Small intestine (tissue), 7 donors: ENCODE results near the gene TTC31. TPM values are rescaled to one million over a fixed set of nuclear protein-coding genes. Genes with fewer than 3 reads are reported as not detected.

ENCODE experiments used
- DNase-seq, 2 donors: peaks; one replicate each; pipeline versions ENCODE4 v3.0.0 to v3.0.0-alpha.2; 2013
- FAIRE-seq: peaks from 2 replicates; lab custom pipeline; 2012; peaks lifted over from hg19 to GRCh38; lab: Jason Lieb, UNC
- H3K27ac ChIP-seq, 3 donors: one replicate each; pipeline ENCODE4 v1.5.1; 2013; ENCODE audit warnings: low read length in 2 of 3, mild to moderate bottlenecking in 2 of 3, control low read depth in 1 of 3, inconsistent platforms in 1 of 3, low read depth in 1 of 3, moderate library complexity in 1 of 3
- H3K27me3 ChIP-seq, 3 donors: one replicate each; pipeline ENCODE4 v1.6.1; 2013; ENCODE audit warnings: low read length in 3 of 3, inconsistent platforms in 1 of 3; ENCODE audit not compliant: control insufficient read depth in 3 of 3, insufficient read depth in 3 of 3
- H3K36me3 ChIP-seq, 3 donors: one replicate each; pipeline ENCODE4 v1.6.1; 2013; ENCODE audit warnings: low read length in 3 of 3, inconsistent platforms in 1 of 3, low read depth in 1 of 3, mild to moderate bottlenecking in 1 of 3, moderate library complexity in 1 of 3; ENCODE audit not compliant: control insufficient read depth in 3 of 3, insufficient read depth in 2 of 3
- H3K4me1 ChIP-seq, 3 donors: one replicate each; pipeline ENCODE4 v1.6.1; 2013; ENCODE audit warnings: low read length in 2 of 3, inconsistent platforms in 1 of 3, low read depth in 1 of 3, mild to moderate bottlenecking in 1 of 3, moderate library complexity in 1 of 3; ENCODE audit not compliant: control insufficient read depth in 3 of 3, insufficient read depth in 2 of 3
- H3K4me3 ChIP-seq, 3 donors: one replicate each; pipeline ENCODE4 v1.5.1; 2013; ENCODE audit warnings: low read length in 3 of 3, control low read depth in 1 of 3, inconsistent platforms in 1 of 3, low read depth in 1 of 3, mild to moderate bottlenecking in 1 of 3, moderate library complexity in 1 of 3
- H3K9me3 ChIP-seq, 2 donors: one replicate each; pipeline ENCODE4 v1.6.1; 2013; ENCODE audit warnings: low read depth in 1 of 2, low read length in 1 of 2; ENCODE audit not compliant: control insufficient read depth in 2 of 2, insufficient read depth in 1 of 2
- WGBS, 3 donors: extraction: QIAGEN DNeasy Blood & Tissue Kit; methylation state at CpG; one replicate each; pipeline ENCODE4 v1.1.7; 2013; 5-methylcytosine and 5-hydroxymethylcytosine counted together
- polyA plus RNA-seq, 4 donors: library from polyadenylated mRNA; stranded (reverse) in 3 of 4; unstranded in 1 of 4; fragments of 200-250 nt in 3 of 4; fragments of 120-200 nt in 1 of 4; gene quantifications; one replicate each; pipeline versions ENCODE4 v1.2.1 to v1.2.3, GENCODE V29; 2013
- donor health status: healthy with polysubstance abuse.
- donor health status: control.
- donor health status: control.
- donor health status: Bipolar disorder and iron deficiency.
- donor health status: healthy.

Gene TTC31
- polyA plus RNA-seq, 4 donors = 20.1 to 51.0 (median 27.1) TPM

GRCh38 chr2:74448771-74449170, 34.1 kb upstream of the TTC31 start:
- FAIRE-seq = no peak
- no peak overlapping the region for H3K27ac ChIP-seq
- H3K9me3 ChIP-seq = no peaks in the 10 kb centered on the region
- H3K36me3 ChIP-seq = no peaks in the 10 kb centered on the region
- WGBS, 3 donors = 79 to 84% (median 83%) methylated on average over 2 of the region's 2 CpGs
- H3K4me3 ChIP-seq = no peak overlapping the region
- peaks cover 0 to 12% (median 0%) of the 10 kb centered on the region in 3 donors for H3K4me1 ChIP-seq
- no peak for DNase-seq
- H3K27me3 ChIP-seq = no peaks in the 10 kb centered on the region

- FAIRE-seq (no peak), DNase-seq (no peak)
- Histone ChIP-seq H3K36me3 (no peaks in the 10 kb centered on the region), H3K4me3 (no peak overlapping the region), H3K4me1 (peaks cover 3 to 15% (median 3%) of the 10 kb centered on the region in 3 donors), H3K27ac (no peak overlapping the region), H3K9me3 (no peaks in the 10 kb centered on the region), H3K27me3 (no peaks in the 10 kb centered on the region)
- 81 to 85% (median 83%) methylated on average over 3 of the region's 3 CpGs for WGBS, 3 donors
Observed at GRCh38 chr2:74450570-74451190, 32.2 kb upstream of the TTC31 start.

- Histone ChIP-seq H3K4me1 (peaks cover 3 to 34% (median 6%) of the 10 kb centered on the region in 3 donors), H3K9me3 (no peaks in the 10 kb centered on the region), H3K36me3 (peaks cover 0 to 4% (median 0%) of the 10 kb centered on the region in 3 donors), H3K27ac (peak within 1 kb of the TSS; percentile 3 to 53 (median 42)), H3K4me3 (peak within 1 kb of the TSS; percentile 50 to 89 (median 55)), H3K27me3 (no peaks in the 10 kb centered on the region)
- DNase-seq (peak; percentile 99), FAIRE-seq (no peak)
- 0 to 1% (median 1%) methylated on average over 40 of the region's 40 CpGs for WGBS, 3 donors
Observed at GRCh38 chr2:74454654-74455511, 28.0 kb upstream of the TTC31 start, which contains the start of gene INO80B. Gene INO80B (plus strand): TSS chr2:74455087. CDS start chr2:74455117, 30 bp downstream.

- 1% methylated on average over 27 of the region's 27 CpGs for WGBS, 3 donors
- Histone ChIP-seq H3K4me3 (peak overlapping the region; percentile 39 to 92 (median 67)), H3K4me1 (peaks cover 3 to 34% (median 6%) of the 10 kb centered on the region in 3 donors), H3K36me3 (peaks cover 0 to 21% (median 3%) of the 10 kb centered on the region in 3 donors), H3K27me3 (no peaks in the 10 kb centered on the region), H3K9me3 (no peaks in the 10 kb centered on the region), H3K27ac (peak overlapping the region; percentile 86 to 98 (median 97))
- FAIRE-seq = no peak
- DNase-seq = no peak
Observed at GRCh38 chr2:74457129-74457548, 25.7 kb upstream of the TTC31 start.

- H3K9me3 ChIP-seq = no peaks in the 10 kb centered on the region
- H3K27ac ChIP-seq = peak overlapping the region; percentile 92 to 98 (median 97)
- peaks cover 1 to 26% (median 7%) of the 10 kb centered on the region in 3 donors for H3K36me3 ChIP-seq
- no peaks in the 10 kb centered on the region for H3K27me3 ChIP-seq
- peak overlapping the region; percentile 39 to 92 (median 67) for H3K4me3 ChIP-seq
- WGBS, 3 donors = 0 to 1% (median 0%) methylated on average over 36 to 46 of the region's 46 CpGs
- H3K4me1 ChIP-seq = peaks cover 3 to 37% (median 8%) of the 10 kb centered on the region in 3 donors
- no peak for FAIRE-seq
- peak in 1 of 2 donors; percentile 66 for DNase-seq
Observed at GRCh38 chr2:74457549-74458131, 25.2 kb upstream of the TTC31 start.

- FAIRE-seq (peak; percentile 70), DNase-seq (peak; percentile 100)
- Histone ChIP-seq H3K36me3 (peaks cover 3 to 32% (median 7%) of the 10 kb centered on the region in 3 donors), H3K4me1 (peaks cover 3 to 44% (median 9%) of the 10 kb centered on the region in 3 donors), H3K9me3 (no peaks in the 10 kb centered on the region), H3K27me3 (no peaks in the 10 kb centered on the region), H3K27ac (peak within 1 kb of the TSS; percentile 92 to 98 (median 97)), H3K4me3 (peak within 1 kb of the TSS; percentile 39 to 92 (median 72))
- 0 to 1% (median 0%) methylated on average over 32 to 38 of the region's 38 CpGs for WGBS, 3 donors
Observed at GRCh38 chr2:74458132-74458937, 24.5 kb upstream of the TTC31 start, which contains the start of gene WBP1. Gene WBP1 (plus strand): TSS chr2:74458438. CDS start chr2:74458603, 165 bp downstream.

- DNase-seq = peak in 1 of 2 donors; percentile 26
- FAIRE-seq = no peak
- H3K27ac ChIP-seq = peak overlapping the region; percentile 16 to 73 (median 32)
Observed at GRCh38 chr2:74458938-74459363, 23.9 kb upstream of the TTC31 start.

More at GRCh38 chr2:74458938-74459363, 23.9 kb upstream of the TTC31 start:
- peaks cover 3 to 32% (median 7%) of the 10 kb centered on the region in 3 donors for H3K36me3 ChIP-seq
- H3K4me3 ChIP-seq = peak overlapping the region; percentile 39 to 92 (median 72)
- WGBS, 3 donors = 0 to 2% (median 2%) methylated on average over 10 of the region's 10 CpGs
- H3K27me3 ChIP-seq = no peaks in the 10 kb centered on the region
- H3K9me3 ChIP-seq = no peaks in the 10 kb centered on the region
- H3K4me1 ChIP-seq = peaks cover 3 to 46% (median 9%) of the 10 kb centered on the region in 3 donors
